DND-41 (cell line): Measurements from ENCODE around the gene RELA.

Source experiments
- ATAC-seq: fragments of 200-7000 bp; cut with Tn5 transposase; 3 replicates; pipeline ENCODE4 v1.9.1; 2021; ENCODE audit warnings: low read depth; ENCODE audit not compliant: insufficient read depth
- DNase-seq: peaks from one replicate; pipeline ENCODE4 v3.0.0-alpha.2; 2020
- H2AFZ ChIP-seq: 2 replicates; pipeline ENCODE4 v1.6.0; 2012; ENCODE audit warnings: low read depth, low read length
- H3K27ac ChIP-seq: 2 replicates; pipeline ENCODE4 v1.5.1; 2012; ENCODE audit warnings: low read length, inconsistent platforms
- H3K27me3 ChIP-seq: fragments of 200-600 bp; sonication (generic); 2 replicates; pipeline ENCODE4 v1.6.0; 2012; ENCODE audit warnings: low read length, mild to moderate bottlenecking, inconsistent platforms; ENCODE audit not compliant: insufficient read depth, poor library complexity
- H3K36me3 ChIP-seq: 2 replicates; pipeline ENCODE4 v1.5.1; 2012; ENCODE audit warnings: low read length, inconsistent platforms; ENCODE audit not compliant: insufficient read depth
- H3K4me1 ChIP-seq: 2 replicates; pipeline ENCODE4 v1.5.1; 2012; ENCODE audit warnings: mild to moderate bottlenecking, low read length; ENCODE audit not compliant: insufficient read depth
- H3K4me2 ChIP-seq: 2 replicates; pipeline ENCODE4 v1.6.0; 2012; ENCODE audit warnings: mild to moderate bottlenecking, moderate library complexity, low read length, inconsistent platforms; ENCODE audit not compliant: insufficient read depth
- H3K4me3 ChIP-seq, 2 experiments: fragments of 200-600 bp in 1 of 2; shearing (Covaris generic) in 1 of 2; 2 replicates each; pipeline ENCODE4 v1.5.1; 2012 to 2016; ENCODE audit warnings: inconsistent platforms in 2 of 2, low read length in 2 of 2, mild to moderate bottlenecking in 2 of 2, low read depth in 1 of 2, moderate library complexity in 1 of 2
- H3K79me2 ChIP-seq: 2 replicates; pipeline ENCODE4 v1.6.0; 2012; ENCODE audit warnings: low read length, inconsistent platforms; ENCODE audit not compliant: insufficient read depth
- H3K9ac ChIP-seq: 2 replicates; pipeline ENCODE4 v1.6.0; 2012; ENCODE audit warnings: low read depth, mild to moderate bottlenecking, inconsistent platforms, low read length, moderate library complexity
- H3K9me3 ChIP-seq: 2 replicates; pipeline ENCODE4 v1.5.1; 2012; ENCODE audit warnings: low read length, moderate library complexity, mild to moderate bottlenecking, inconsistent platforms; ENCODE audit not compliant: insufficient read depth, severe bottlenecking
- H4K20me1 ChIP-seq: 2 replicates; pipeline ENCODE4 v1.6.0; 2012; ENCODE audit warnings: low read length; ENCODE audit not compliant: insufficient read depth
- CTCF ChIP-seq: IDR thresholded peaks from 2 replicates; pipeline ENCODE4 v1.5.1; 2012; ENCODE audit warnings: borderline replicate concordance, low read length, moderate library complexity, mild to moderate bottlenecking; ENCODE audit not compliant: poor library complexity, severe bottlenecking; ENCODE audit errors: extremely low read depth
- EZH2 ChIP-seq: IDR thresholded peaks from 3 replicates; pipeline ENCODE4 v1.6.1; 2012; ENCODE audit warnings: borderline replicate concordance, low read depth, mild to moderate bottlenecking, moderate library complexity, low read length, inconsistent platforms; ENCODE audit not compliant: severe bottlenecking

Gene RELA

GRCh38 chr11:65645710-65646109, 17.0 kb downstream of the RELA start:
- Histone ChIP-seq H3K27ac (no peak overlapping the region), H3K79me2 (no peaks in the 10 kb centered on the region), H3K4me3 (no peak overlapping the region), H3K36me3 (peaks cover 35% of the 10 kb centered on the region), H4K20me1 (no peaks in the 10 kb centered on the region), H3K4me2 (no peak overlapping the region), H2AFZ (no peak overlapping the region), H3K4me1 (no peaks in the 10 kb centered on the region), H3K27me3 (no peaks in the 10 kb centered on the region), H3K9me3 (no peaks in the 10 kb centered on the region), H3K9ac (no peak overlapping the region)
- ATAC-seq (no peak), DNase-seq (no peak)
- TF ChIP-seq EZH2 (no peak), CTCF (no peak)

GRCh38 chr11:65644837-65645236, 17.9 kb downstream of the RELA start:
- no peaks in the 10 kb centered on the region for H3K79me2 ChIP-seq
- TF ChIP-seq EZH2: no peak
- no peak for TF ChIP-seq CTCF
- no peaks in the 10 kb centered on the region for H3K27me3 ChIP-seq
- no peak overlapping the region for H3K4me3 ChIP-seq
- DNase-seq (no peak), ATAC-seq (no peak)
- H3K4me2 ChIP-seq: no peak overlapping the region
- H3K27ac ChIP-seq: no peak overlapping the region
- no peaks in the 10 kb centered on the region for H4K20me1 ChIP-seq
- no peak overlapping the region for H3K9ac ChIP-seq
- H3K9me3 ChIP-seq: no peaks in the 10 kb centered on the region
- no peak overlapping the region for H2AFZ ChIP-seq
- H3K4me1 ChIP-seq: peaks cover 6% of the 10 kb centered on the region
- H3K36me3 ChIP-seq: peaks cover 35% of the 10 kb centered on the region

- TF ChIP-seq CTCF (no peak), EZH2 (no peak)
- no peak overlapping the region for H3K27ac ChIP-seq
- H3K27me3 ChIP-seq: no peaks in the 10 kb centered on the region
- H3K9ac ChIP-seq: no peak overlapping the region
- H2AFZ ChIP-seq: no peak overlapping the region
- H3K9me3 ChIP-seq: no peaks in the 10 kb centered on the region
- no peaks in the 10 kb centered on the region for H4K20me1 ChIP-seq
- no peaks in the 10 kb centered on the region; the same call in none of the 2 replicates for H3K79me2 ChIP-seq
- H3K4me1 ChIP-seq: peaks cover 15% of the 10 kb centered on the region
- DNase-seq: no peak
- H3K4me3 ChIP-seq: no peak overlapping the region
- H3K36me3 ChIP-seq: peaks cover 28% of the 10 kb centered on the region
- no peak for ATAC-seq
- H3K4me2 ChIP-seq: no peak overlapping the region
Measured at GRCh38 chr11:65643971-65644370, 18.7 kb downstream of the RELA start.
